ENCODE measurements around the gene ROCK1. TPM values are rescaled to one million over a fixed set of nuclear protein-coding genes. Genes with fewer than 3 reads are reported as not detected.
A peak's percentile ranks its signal among the peaks of the same experiment; 100 is the strongest.

Gene ROCK1
- total and polyA plus RNA-seq, 2 experiments from 2014 or later = 33.6 to 35.9 TPM

GRCh38 chr18:21056545-21056944 is 55.1 kb downstream of the ROCK1 start:
- Histone ChIP-seq H3K4me3 (no peak overlapping the region), H3F3A (ENCODE audit: insufficient read depth) (peaks cover 28% of the 10 kb centered on the region), H3K4me1 (ENCODE audit: insufficient read depth) (peaks cover 22% of the 10 kb centered on the region), H3K4me2 (ENCODE audit: unreplicated experiment) (no peak overlapping the region), H4K20me1 (ENCODE audit: insufficient read depth) (peaks cover 31% of the 10 kb centered on the region; the same call in 1 of the 2 replicates), H3K27ac (no peak overlapping the region), H3K9me3 (ENCODE audit: low read depth) (no peaks in the 10 kb centered on the region), H3K9ac (no peak overlapping the region), H3K27me3 (replicated peaks; ENCODE audit: insufficient read depth) (no peaks in the 10 kb centered on the region), H3K36me3 (ENCODE audit: low read depth) (no peaks in the 10 kb centered on the region), H3K79me2 (ENCODE audit: insufficient read depth) (peaks cover 95% of the 10 kb centered on the region), H3K9me2 (ENCODE audit: insufficient read depth) (no peaks in the 10 kb centered on the region), H2AFZ (no peak overlapping the region)
- TF ChIP-seq EZH2phosphoT487 (IDR thresholded peaks at IDR 0.05; ENCODE audit: insufficient read depth, low read depth) = no peak
- no peak for TF ChIP-seq EZH2 (IDR thresholded peaks at IDR 0.05; ENCODE audit: insufficient read depth, poor library complexity, severe bottlenecking)
- in situ Hi-C loops (cut with MboI) = no loop called here
- DNase-seq = no peak

- TF ChIP-seq EZH2phosphoT487 (IDR thresholded peaks at IDR 0.05; ENCODE audit: insufficient read depth, low read depth) (no peak), EZH2 (IDR thresholded peaks at IDR 0.05; ENCODE audit: insufficient read depth, poor library complexity, severe bottlenecking) (no peak)
- H3K36me3 ChIP-seq (ENCODE audit: low read depth) = no peaks in the 10 kb centered on the region
- no peak overlapping the region for H2AFZ ChIP-seq
- no peak overlapping the region for H3K4me2 ChIP-seq (ENCODE audit: unreplicated experiment)
- no peak overlapping the region for H3K9ac ChIP-seq
- no peaks in the 10 kb centered on the region for H3K9me2 ChIP-seq (ENCODE audit: insufficient read depth)
- 80 to 86% methylated on average over 3 of the region's 3 CpGs for WGBS, 2 experiments (ENCODE audit: low coverage in 1 of 2, low lambda C conversion rate in 2 of 2, missing lambda C conversion rate in 2 of 2)
- H4K20me1 ChIP-seq (ENCODE audit: insufficient read depth) = peaks cover 21% of the 10 kb centered on the region; the same call in 1 of the 2 replicates
- H3K4me3 ChIP-seq = no peak overlapping the region
- in situ Hi-C loops (cut with MboI) = no loop called here
- H3K9me3 ChIP-seq (ENCODE audit: low read depth) = no peaks in the 10 kb centered on the region
- peaks cover 28% of the 10 kb centered on the region for H3K4me1 ChIP-seq (ENCODE audit: insufficient read depth)
- peaks cover 30% of the 10 kb centered on the region for H3F3A ChIP-seq (ENCODE audit: insufficient read depth)
- H3K27me3 ChIP-seq (replicated peaks; ENCODE audit: insufficient read depth) = no peaks in the 10 kb centered on the region
- no peak for DNase-seq
- peaks cover 95% of the 10 kb centered on the region for H3K79me2 ChIP-seq (ENCODE audit: insufficient read depth)
- H3K27ac ChIP-seq = peak overlapping the region; percentile 73; the same call in 1 of the 2 replicates
Observed at GRCh38 chr18:21054252-21054821, 57.3 kb downstream of the ROCK1 start.

DNA sequence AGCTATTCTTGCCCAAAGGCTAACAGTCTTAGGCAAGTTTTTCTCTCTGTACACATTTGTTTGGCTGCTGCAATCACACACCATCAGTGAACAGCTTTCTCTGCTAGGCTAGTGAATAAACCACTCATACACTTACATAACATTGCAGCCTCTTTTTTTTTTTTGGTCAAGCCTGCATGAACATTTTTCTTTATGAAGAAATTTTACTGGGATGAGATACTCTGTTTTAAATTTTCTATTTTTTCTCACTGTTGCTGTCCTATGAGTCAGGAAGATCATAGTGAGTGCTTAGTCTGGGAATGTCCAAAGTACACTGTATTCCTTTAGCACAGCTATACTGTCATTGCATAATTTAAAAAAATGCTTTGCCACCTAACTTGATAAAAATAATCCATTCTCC is 58.5 kb downstream of the ROCK1 start:
- peak; percentile 93 for DNase-seq
- H3K79me2 ChIP-seq (ENCODE audit: insufficient read depth) = peaks cover 95% of the 10 kb centered on the region
- H3K9me2 ChIP-seq (ENCODE audit: insufficient read depth) = no peaks in the 10 kb centered on the region
- H3K4me3 ChIP-seq = no peak overlapping the region
- H3K27me3 ChIP-seq (replicated peaks; ENCODE audit: insufficient read depth) = no peaks in the 10 kb centered on the region
- in situ Hi-C loops (cut with MboI) = no loop called here
- peak overlapping the region; percentile 43 for H3K4me2 ChIP-seq (ENCODE audit: unreplicated experiment)
- no peak overlapping the region for H2AFZ ChIP-seq
- TF ChIP-seq EZH2phosphoT487 (IDR thresholded peaks at IDR 0.05; ENCODE audit: insufficient read depth, low read depth) = no peak
- TF ChIP-seq EZH2 (IDR thresholded peaks at IDR 0.05; ENCODE audit: insufficient read depth, poor library complexity, severe bottlenecking) = no peak
- peak overlapping the region; percentile 39; the same call in 1 of the 2 replicates for H3K9ac ChIP-seq
- H3K27ac ChIP-seq = peak overlapping the region; percentile 78
- H3K36me3 ChIP-seq (ENCODE audit: low read depth) = no peaks in the 10 kb centered on the region
- H3K9me3 ChIP-seq (ENCODE audit: low read depth) = no peaks in the 10 kb centered on the region
- H3F3A ChIP-seq (ENCODE audit: insufficient read depth) = peaks cover 30% of the 10 kb centered on the region
- peaks cover 21% of the 10 kb centered on the region; the same call in 1 of the 2 replicates for H4K20me1 ChIP-seq (ENCODE audit: insufficient read depth)
- H3K4me1 ChIP-seq (ENCODE audit: insufficient read depth) = peaks cover 30% of the 10 kb centered on the region

DNA sequence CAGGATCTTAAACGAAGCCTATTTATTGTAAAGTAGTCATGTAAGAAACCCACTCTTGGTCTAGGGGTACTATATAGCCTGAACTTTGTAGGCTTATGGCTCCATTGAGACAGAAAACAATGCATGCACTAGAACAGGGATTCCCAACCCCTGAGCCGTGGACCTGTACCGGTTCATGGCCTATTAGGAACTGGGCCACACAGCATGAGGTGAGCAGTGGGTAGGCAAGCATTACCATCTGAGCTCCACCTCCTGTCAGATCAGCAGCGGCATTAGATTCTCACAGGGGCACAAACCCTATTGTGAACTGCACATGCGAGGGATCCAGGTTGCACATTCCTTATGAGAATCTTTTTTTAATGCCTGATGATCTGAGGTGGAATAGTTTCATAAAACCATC is 59.2 kb downstream of the ROCK1 start:
- Histone ChIP-seq H2AFZ (no peak overlapping the region), H3K27ac (peak overlapping the region; percentile 78), H3K36me3 (ENCODE audit: low read depth) (no peaks in the 10 kb centered on the region), H3K4me3 (no peak overlapping the region), H3K4me1 (ENCODE audit: insufficient read depth) (peaks cover 30% of the 10 kb centered on the region), H3K4me2 (ENCODE audit: unreplicated experiment) (peak overlapping the region; percentile 43), H3K9ac (0 out of 2 replicates have a peak overlapping the region, but pooled peaks have one; percentile 39), H4K20me1 (ENCODE audit: insufficient read depth) (peaks cover 21% of the 10 kb centered on the region; the same call in 1 of the 2 replicates), H3F3A (ENCODE audit: insufficient read depth) (peaks cover 30% of the 10 kb centered on the region), H3K79me2 (ENCODE audit: insufficient read depth) (peaks cover 95% of the 10 kb centered on the region), H3K27me3 (replicated peaks; ENCODE audit: insufficient read depth) (no peaks in the 10 kb centered on the region), H3K9me3 (ENCODE audit: low read depth) (no peaks in the 10 kb centered on the region), H3K9me2 (ENCODE audit: insufficient read depth) (no peaks in the 10 kb centered on the region)
- in situ Hi-C loops (cut with MboI) = no loop called here
- TF ChIP-seq EZH2 (IDR thresholded peaks at IDR 0.05; ENCODE audit: insufficient read depth, poor library complexity, severe bottlenecking) (no peak), EZH2phosphoT487 (IDR thresholded peaks at IDR 0.05; ENCODE audit: insufficient read depth, low read depth) (no peak)
- DNase-seq = no peak
- WGBS, 2 experiments (ENCODE audit: low coverage in 1 of 2, low lambda C conversion rate in 2 of 2, missing lambda C conversion rate in 2 of 2) = 92% methylated on average over 5 of the region's 5 CpGs
